GM12864 (cell line): ENCODE data around the gene SLC25A38.
A peak's percentile ranks its signal among the peaks of the same experiment; 100 is the strongest.

Source experiments
- DNase-seq: peaks from one replicate; pipeline ENCODE4 v3.0.0-alpha.2; 2011; ENCODE audit warnings: low read depth
- H3K4me3 ChIP-seq: 2 replicates; pipeline ENCODE4 v1.5.1; 2011; ENCODE audit warnings: mild to moderate bottlenecking, low read depth, low read length, control low read depth
- CTCF ChIP-seq: IDR thresholded peaks from 2 replicates; pipeline ENCODE4 v1.5.1; 2011; ENCODE audit warnings: low read depth, mild to moderate bottlenecking, moderate library complexity, low read length, control low read depth, inconsistent platforms; ENCODE audit errors: missing control alignments

SLC25A38 gene

GRCh38 chr3:39385456-39386090, 2.4 kb downstream of the SLC25A38 start:
- DNase-seq, result no peak
- H3K4me3 ChIP-seq, result no peak overlapping the region
- TF ChIP-seq CTCF, result no peak

DNA sequence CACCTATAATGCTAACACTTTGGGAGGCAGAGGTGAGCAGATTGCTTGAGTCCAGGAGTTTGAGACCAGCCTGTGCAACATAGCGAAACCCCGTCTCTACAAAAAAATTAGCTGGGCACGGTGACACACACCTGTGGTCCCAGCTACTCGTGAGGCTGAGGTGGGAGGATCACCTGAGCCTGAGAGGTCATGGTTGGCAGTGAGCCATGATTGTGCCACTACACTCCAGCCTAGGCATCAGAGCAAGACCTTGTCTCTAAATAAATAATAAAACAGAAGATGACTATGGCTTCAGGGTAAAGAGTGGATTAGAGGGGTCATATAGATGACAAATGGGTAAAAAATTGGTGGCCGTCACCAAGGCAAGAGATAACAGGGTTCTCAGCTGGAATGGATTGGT, 3.1 kb downstream of the SLC25A38 start:
- TF ChIP-seq CTCF, result no peak
- H3K4me3 ChIP-seq, result no peak overlapping the region
- DNase-seq, result no peak

DNA sequence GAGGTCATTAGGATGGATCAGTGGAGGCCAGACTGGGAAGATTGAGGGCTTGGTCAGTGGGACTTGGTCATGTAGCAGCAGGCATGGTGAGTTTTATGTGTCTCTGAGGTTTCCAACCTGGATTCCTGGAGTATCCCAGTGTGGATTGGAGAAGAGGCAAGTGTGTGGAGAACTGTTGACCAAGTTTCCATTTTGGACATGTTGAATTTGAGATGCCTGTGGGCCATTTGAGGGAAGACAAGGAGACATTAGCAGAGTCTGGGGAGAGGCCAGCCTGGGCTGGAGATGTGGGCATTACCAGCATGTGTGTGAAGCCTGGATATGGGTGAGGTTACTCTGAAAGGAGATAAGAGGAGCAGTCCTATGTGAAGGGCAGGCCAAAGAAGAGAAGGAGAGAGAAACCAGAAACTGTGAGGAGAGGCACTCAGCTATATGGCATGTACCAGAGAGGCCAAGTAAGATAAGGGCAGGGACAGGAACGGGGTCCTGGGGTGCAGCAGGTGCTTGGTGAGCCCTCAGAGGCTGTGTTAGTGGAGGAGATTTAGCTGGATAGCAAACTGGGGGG, 4.3 kb downstream of the SLC25A38 start:
- no peak for TF ChIP-seq CTCF
- no peak overlapping the region for H3K4me3 ChIP-seq
- no peak for DNase-seq

- no peak overlapping the region for H3K4me3 ChIP-seq
- no peak for DNase-seq
- TF ChIP-seq CTCF, result no peak
These were observed 5.0 kb downstream of the SLC25A38 start for GRCh38 chr3:39388153-39388552.

DNA sequence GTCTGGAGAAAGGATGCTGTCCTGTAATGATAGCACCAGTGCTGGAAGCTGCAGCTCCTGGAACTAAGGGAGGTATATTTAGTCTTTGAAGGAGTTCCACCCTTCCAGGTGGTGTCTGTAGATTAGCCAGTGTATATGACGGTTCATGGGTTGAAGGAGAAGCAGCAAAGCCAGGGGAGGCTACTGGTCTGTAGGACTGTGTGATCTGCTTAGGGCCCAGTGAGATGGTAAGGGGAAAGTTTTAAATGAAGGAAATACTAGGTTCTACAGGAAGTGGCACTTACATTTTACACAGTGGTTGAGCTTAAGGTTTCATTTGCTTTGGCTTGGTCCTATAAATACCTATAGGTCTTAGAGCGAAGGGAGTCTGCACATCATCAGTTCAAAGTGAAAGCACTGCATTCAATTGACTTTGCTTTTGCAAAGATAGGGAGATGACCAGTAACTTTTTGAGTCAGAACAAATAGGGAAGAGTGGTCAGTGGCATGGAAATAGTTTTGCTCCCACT, 5.6 kb downstream of the SLC25A38 start:
- H3K4me3 ChIP-seq, result peak overlapping the region; percentile 38
- no peak for TF ChIP-seq CTCF
- DNase-seq, result peak; percentile 81

DNA sequence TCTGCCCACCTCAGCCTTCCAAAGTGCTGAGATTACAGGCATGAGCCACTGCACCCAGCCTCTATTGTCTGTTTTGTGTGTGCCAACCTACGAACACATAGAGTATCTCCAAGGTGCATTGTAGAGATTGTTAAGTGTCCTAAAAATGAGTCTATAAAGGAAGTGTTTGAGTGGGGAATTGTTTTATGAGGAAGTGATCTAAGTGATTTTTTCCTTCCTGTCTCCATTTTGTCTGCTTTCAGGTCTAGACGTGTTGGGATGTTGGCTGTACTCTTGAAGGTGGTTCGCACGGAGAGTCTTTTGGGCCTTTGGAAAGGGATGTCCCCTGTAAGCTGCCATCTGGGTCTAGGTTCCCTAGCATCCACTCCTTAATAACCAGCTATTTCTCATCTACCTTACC, 7.0 kb downstream of the SLC25A38 start:
- no peak overlapping the region for H3K4me3 ChIP-seq
- no peak for TF ChIP-seq CTCF

DNA sequence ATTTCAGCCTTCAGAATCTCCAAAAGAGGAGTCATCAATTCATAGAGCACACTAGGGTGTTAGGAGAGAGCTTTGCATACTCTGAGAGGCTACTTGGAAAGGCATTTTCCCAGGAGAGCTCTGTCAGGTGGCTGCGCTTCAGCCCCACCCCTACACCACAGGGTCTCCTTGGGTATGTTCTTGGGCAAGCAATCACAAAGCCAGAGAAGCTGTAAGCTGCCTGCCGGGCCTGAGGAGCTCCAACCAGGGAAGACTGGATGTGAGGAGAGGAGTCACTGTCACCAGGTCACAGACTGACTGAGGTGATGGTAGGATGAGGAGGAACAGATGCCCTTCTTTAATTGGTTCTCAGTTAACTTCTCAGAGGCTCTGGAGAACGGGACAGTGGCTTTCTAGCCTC, 13.5 kb downstream of the SLC25A38 start:
- no peak for TF ChIP-seq CTCF
- H3K4me3 ChIP-seq, result no peak overlapping the region
- no peak for DNase-seq

More for the DNA sequence above, 7.0 kb downstream of the SLC25A38 start:
- no peak for DNase-seq
